HepG2 (cell line): Measurements from ENCODE around the gene IDH3A. TPM values are rescaled to one million over a fixed set of nuclear protein-coding genes. Genes with fewer than 3 reads are reported as not detected.

Experiments
- CBFB ChIP-seq: sonication (generic); formaldehyde crosslinking; IDR thresholded peaks from 2 replicates; pipeline ENCODE4 v1.4.0; 2020; ENCODE audit warnings: missing genetic modification reagents
- DR1 ChIP-seq: sonication (generic); formaldehyde crosslinking; IDR thresholded peaks from 2 replicates; pipeline ENCODE4 v1.8.0; 2021; ENCODE audit warnings: mild to moderate bottlenecking, missing genetic modification reagents, inconsistent platforms
- HNF4A ChIP-seq: sonication (generic); formaldehyde crosslinking; IDR thresholded peaks from 2 replicates; pipeline ENCODE4 v1.4.0; 2020; ENCODE audit warnings: missing genetic modification reagents
- IRX3 ChIP-seq: sonication (generic); formaldehyde crosslinking; IDR thresholded peaks from 2 replicates; pipeline ENCODE4 v1.8.1; 2023; ENCODE audit warnings: mild to moderate bottlenecking, low read depth, missing genetic modification reagents, borderline replicate concordance
- POGZ ChIP-seq: sonication (generic); formaldehyde crosslinking; IDR thresholded peaks from 2 replicates; pipeline ENCODE4 v1.4.0; 2020; ENCODE audit warnings: mild to moderate bottlenecking, missing genetic modification reagents
- RXRB ChIP-seq: IDR thresholded peaks from 2 replicates; pipeline ENCODE4 v1.6.1; 2016; ENCODE audit warnings: borderline replicate concordance, missing genetic modification reagents, missing compliant biosample characterization
- SNAI1 ChIP-seq: sonication (generic); formaldehyde crosslinking; IDR thresholded peaks from 2 replicates; pipeline ENCODE4 v1.5.0; 2020; ENCODE audit warnings: mild to moderate bottlenecking, missing genetic modification reagents, borderline replicate concordance
- THAP11 ChIP-seq: IDR thresholded peaks from 2 replicates; pipeline ENCODE4 v1.6.1; 2016; ENCODE audit warnings: missing biosample characterization, missing genetic modification reagents
- ZFYVE20 ChIP-seq: sonication (generic); formaldehyde crosslinking; IDR thresholded peaks from 2 replicates; pipeline ENCODE4 v1.8.0; 2023; ENCODE audit warnings: low read depth, mild to moderate bottlenecking, moderate library complexity, missing genetic modification reagents, borderline replicate concordance
- ZNF318 ChIP-seq: sonication (generic); formaldehyde crosslinking; IDR thresholded peaks from 2 replicates; pipeline ENCODE4 v1.4.0; 2020; ENCODE audit warnings: mild to moderate bottlenecking, missing genetic modification reagents
- ZNF543 ChIP-seq: sonication (generic); formaldehyde crosslinking; IDR thresholded peaks from 2 replicates; pipeline ENCODE4 v1.4.0; 2020; ENCODE audit warnings: mild to moderate bottlenecking, missing genetic modification reagents
- ZNF570 ChIP-seq: sonication (generic); formaldehyde crosslinking; IDR thresholded peaks from 2 replicates; pipeline ENCODE4 v1.4.0; 2020; ENCODE audit warnings: mild to moderate bottlenecking, missing genetic modification reagents, borderline replicate concordance
- ZNF660 ChIP-seq: sonication (generic); formaldehyde crosslinking; IDR thresholded peaks from 2 replicates; pipeline ENCODE4 v1.5.1; 2020; ENCODE audit warnings: mild to moderate bottlenecking, low read depth, missing genetic modification reagents, borderline replicate concordance
- polyA plus RNA-seq, 8 experiments: library from polyadenylated mRNA; depleted of rRNA in 3 of 8; stranded (reverse) in 7 of 8; unstranded in 1 of 8; fragments of >200 nt; fragmentation: Illumina TruSeq in 4 of 8; extraction: Trizol in 4 of 8; gene quantifications; 2 replicates each; pipeline versions ENCODE4 v1.2.1 to v1.2.3, GENCODE V29; 2011 to 2016; ENCODE audit warnings: low read depth in 4 of 8, missing spikeins in 1 of 8, mixed read lengths in 1 of 8; ENCODE audit not compliant: insufficient read depth in 1 of 8
- total RNA-seq, 5 experiments: library from RNA; depleted of rRNA; stranded (reverse); fragments of >200 nt; fragmentation: Illumina TruSeq; extraction: Trizol; gene quantifications; 2 replicates each; pipeline ENCODE4 v1.2.3, GENCODE V29; 2016; ENCODE audit warnings: low read depth in 1 of 5
- TF ChIP-seq, protein P1 (sequence below): IDR thresholded peaks from 2 replicates; pipeline ENCODE4 v1.6.1; 2016; ENCODE audit warnings: missing compliant biosample characterization, missing genetic modification reagents, borderline replicate concordance
- TF ChIP-seq, protein P2 (sequence below): IDR thresholded peaks from 2 replicates; pipeline ENCODE4 v1.6.1; 2016

Gene IDH3A
- total and polyA plus RNA-seq, 2 of the 13 experiments (the other 11 are each of a cell fraction or from before 2014, with no cell fraction given): 40.7 to 50.7 TPM

GRCh38 chr15:78149068-78149804 lies at the start of gene IDH3A (continued):
- no peak for TF ChIP-seq DR1 (CRISPR knock-in tag)
- TF ChIP-seq, protein P1, sequence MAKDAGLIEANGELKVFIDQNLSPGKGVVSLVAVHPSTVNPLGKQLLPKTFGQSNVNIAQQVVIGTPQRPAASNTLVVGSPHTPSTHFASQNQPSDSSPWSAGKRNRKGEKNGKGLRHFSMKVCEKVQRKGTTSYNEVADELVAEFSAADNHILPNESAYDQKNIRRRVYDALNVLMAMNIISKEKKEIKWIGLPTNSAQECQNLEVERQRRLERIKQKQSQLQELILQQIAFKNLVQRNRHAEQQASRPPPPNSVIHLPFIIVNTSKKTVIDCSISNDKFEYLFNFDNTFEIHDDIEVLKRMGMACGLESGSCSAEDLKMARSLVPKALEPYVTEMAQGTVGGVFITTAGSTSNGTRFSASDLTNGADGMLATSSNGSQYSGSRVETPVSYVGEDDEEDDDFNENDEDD (CRISPR knock-in tag): no peak; the same call in 1 of the 2 replicates
- no peak for TF ChIP-seq SNAI1 (CRISPR knock-in tag)
- TF ChIP-seq ZNF660 (CRISPR knock-in tag): no peak
- peak; percentile 13; the same call in 1 of the 2 replicates for TF ChIP-seq RXRB (CRISPR knock-in tag)
- peak; percentile 58 for TF ChIP-seq THAP11
- TF ChIP-seq, protein P2, sequence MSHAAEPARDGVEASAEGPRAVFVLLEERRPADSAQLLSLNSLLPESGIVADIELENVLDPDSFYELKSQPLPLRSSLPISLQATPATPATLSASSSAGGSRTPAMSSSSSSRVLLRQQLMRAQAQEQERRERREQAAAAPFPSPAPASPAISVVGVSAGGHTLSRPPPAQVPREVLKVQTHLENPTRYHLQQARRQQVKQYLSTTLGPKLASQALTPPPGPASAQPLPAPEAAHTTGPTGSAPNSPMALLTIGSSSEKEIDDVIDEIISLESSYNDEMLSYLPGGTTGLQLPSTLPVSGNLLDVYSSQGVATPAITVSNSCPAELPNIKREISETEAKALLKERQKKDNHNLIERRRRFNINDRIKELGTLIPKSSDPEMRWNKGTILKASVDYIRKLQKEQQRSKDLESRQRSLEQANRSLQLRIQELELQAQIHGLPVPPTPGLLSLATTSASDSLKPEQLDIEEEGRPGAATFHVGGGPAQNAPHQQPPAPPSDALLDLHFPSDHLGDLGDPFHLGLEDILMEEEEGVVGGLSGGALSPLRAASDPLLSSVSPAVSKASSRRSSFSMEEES: no peak
- TF ChIP-seq HNF4A (CRISPR knock-in tag): no peak
- TF ChIP-seq ZNF318 (CRISPR knock-in tag): no peak
- TF ChIP-seq ZNF543 (CRISPR knock-in tag): no peak
- TF ChIP-seq IRX3: no peak
- TF ChIP-seq POGZ (CRISPR knock-in tag): 0 out of 2 replicates have a peak, but pooled peaks have one; percentile 18
- TF ChIP-seq ZFYVE20 (CRISPR knock-in tag): no peak
- TF ChIP-seq ZNF570 (CRISPR knock-in tag): no peak
- no peak; the same call in 1 of the 2 replicates for TF ChIP-seq CBFB (CRISPR knock-in tag)
